WERI-Rb-1 (cell line): ENCODE results near the gene BRSK2.
"Not testable (repeated sequence)": the region's sequence is repeated elsewhere in the genome, so short reads cannot be mapped to it uniquely, and the experiment has no call there.

ENCODE experiments used
- DNase-seq: peaks from one replicate; pipeline ENCODE4 v3.0.0-alpha.2; 2020
- H3K27ac ChIP-seq: fragments of 250-450 bp; sonication (Bioruptor Pico); 2 replicates; pipeline ENCODE4 v1.5.1; 2020; ENCODE audit warnings: mild to moderate bottlenecking, moderate library complexity
- H3K27me3 ChIP-seq: fragments of 250-450 bp; sonication (Bioruptor Pico); 2 replicates; pipeline ENCODE4 v1.5.1; 2021; ENCODE audit warnings: mild to moderate bottlenecking, low read depth, moderate library complexity; ENCODE audit not compliant: insufficient read depth, severe bottlenecking
- H3K36me3 ChIP-seq: fragments of 250-450 bp; sonication (Bioruptor Pico); 2 replicates; pipeline ENCODE4 v1.5.1; 2020; ENCODE audit warnings: mild to moderate bottlenecking, moderate library complexity
- H3K4me3 ChIP-seq: 2 replicates; pipeline ENCODE4 v1.5.1; 2011; ENCODE audit warnings: low read depth, mild to moderate bottlenecking, control low read depth, low read length
- H3K9me3 ChIP-seq: fragments of 250-450 bp; sonication (Bioruptor Pico); 2 replicates; pipeline ENCODE4 v1.5.1; 2021; ENCODE audit warnings: mild to moderate bottlenecking, moderate library complexity; ENCODE audit not compliant: severe bottlenecking
- CTCF ChIP-seq: IDR thresholded peaks from 2 replicates; pipeline ENCODE4 v1.5.1; 2011; ENCODE audit warnings: low read depth, mild to moderate bottlenecking, control low read depth, inconsistent platforms, low read length

The BRSK2 gene

GRCh38 chr11:1507381-1508140, 117.8 kb downstream of the BRSK2 start:
- Histone ChIP-seq H3K27ac (no peak overlapping the region), H3K36me3 (no peaks in the 10 kb centered on the region), H3K4me3 (no peak overlapping the region), H3K9me3 (no peaks in the 10 kb centered on the region), H3K27me3 (no peaks in the 10 kb centered on the region)
- DNase-seq: no peak
- TF ChIP-seq CTCF: no peak

GRCh38 chr11:1508491-1508891, 118.8 kb downstream of the BRSK2 start:
- Histone ChIP-seq H3K9me3 (no peaks in the 10 kb centered on the region), H3K27me3 (no peaks in the 10 kb centered on the region), H3K36me3 (no peaks in the 10 kb centered on the region), H3K27ac (no peak overlapping the region), H3K4me3 (no peak overlapping the region)
- DNase-seq: no peak
- TF ChIP-seq CTCF: no peak

GRCh38 chr11:1508986-1509385, 119.3 kb downstream of the BRSK2 start:
- no peaks in the 10 kb centered on the region for H3K27me3 ChIP-seq
- TF ChIP-seq CTCF: no peak
- H3K4me3 ChIP-seq: no peak overlapping the region
- H3K36me3 ChIP-seq: no peaks in the 10 kb centered on the region
- DNase-seq: no peak
- no peaks in the 10 kb centered on the region for H3K9me3 ChIP-seq
- no peak overlapping the region for H3K27ac ChIP-seq

GRCh38 chr11:1509626-1510255, 120.0 kb downstream of the BRSK2 start:
- Histone ChIP-seq H3K9me3 (no peaks in the 10 kb centered on the region), H3K4me3 (no peak overlapping the region), H3K36me3 (no peaks in the 10 kb centered on the region), H3K27me3 (no peaks in the 10 kb centered on the region), H3K27ac (no peak overlapping the region)
- no peak for TF ChIP-seq CTCF
- DNase-seq: no peak

GRCh38 chr11:1510351-1510750, 120.6 kb downstream of the BRSK2 start:
- not testable (repeated sequence) for H3K27me3 ChIP-seq, H3K9me3 ChIP-seq, DNase-seq, H3K4me3 ChIP-seq, H3K27ac ChIP-seq, H3K36me3 ChIP-seq

- H3K9me3 ChIP-seq: no peaks in the 10 kb centered on the region
- H3K36me3 ChIP-seq: no peaks in the 10 kb centered on the region
- no peak for DNase-seq
- H3K27me3 ChIP-seq: no peaks in the 10 kb centered on the region
- TF ChIP-seq CTCF: no peak
- H3K4me3 ChIP-seq: no peak overlapping the region
- no peak overlapping the region for H3K27ac ChIP-seq
These were observed 121.2 kb downstream of the BRSK2 start for GRCh38 chr11:1510928-1511327.
